H1 (cell line): ENCODE results near the gene SIPA1L3. TPM values are rescaled to one million over a fixed set of nuclear protein-coding genes. Genes with fewer than 3 reads are reported as not detected.

Source experiments
- BCL11A ChIP-seq, 2 experiments: IDR thresholded peaks; one replicate each; pipeline ENCODE4 v1.6.1; 2011; ENCODE audit warnings: low read depth in 2 of 2, low read length in 2 of 2, mild to moderate bottlenecking in 2 of 2
- CHD7 ChIP-seq: fragments of 300-600 bp; sonication (generic); IDR thresholded peaks from 2 replicates; pipeline ENCODE4 v1.7.1; 2012; ENCODE audit warnings: low read length, moderate library complexity, mild to moderate bottlenecking, inconsistent platforms; ENCODE audit not compliant: insufficient replicate concordance
- EZH2 ChIP-seq: fragments of 200-600 bp; sonication (generic); IDR thresholded peaks from 2 replicates; pipeline ENCODE4 v1.7.1; 2012; ENCODE audit warnings: low read depth, mild to moderate bottlenecking, moderate library complexity, low read length, inconsistent platforms; ENCODE audit not compliant: severe bottlenecking
- PHF8 ChIP-seq: fragments of 200-600 bp; sonication (generic); conservative IDR thresholded peaks from 2 replicates; pipeline ENCODE4 v1.7.1; 2012; ENCODE audit warnings: low read depth, mild to moderate bottlenecking, inconsistent platforms, low read length, moderate library complexity
- POLR2A ChIP-seq, 2 experiments: IDR thresholded peaks; 1 replicate in 1 of 2; 2 replicates in 1 of 2; pipeline ENCODE4 v1.6.1; 2011; ENCODE audit warnings: low read depth in 2 of 2, low read length in 2 of 2, mild to moderate bottlenecking in 2 of 2; ENCODE audit errors: control extremely low read depth in 1 of 2
- polyA plus RNA-seq, 7 experiments: library from polyadenylated mRNA; depleted of rRNA in 3 of 7; stranded (reverse) in 5 of 7; unstranded in 2 of 7; fragments of >200 nt in 5 of 7; fragments of 200-250 nt in 2 of 7; gene quantifications; 1 replicate in 5 of 7; 2 replicates in 1 of 7; 4 replicates in 1 of 7; pipeline versions ENCODE4 v1.2.1 to v1.2.3, GENCODE V29; 2011 to 2013; ENCODE audit warnings: missing spikeins in 2 of 7, mixed read lengths in 2 of 7
- total RNA-seq: library from RNA; stranded (reverse); fragmentation: NEBNext Ultra II Directional; extraction: Animal tissue kit (Norgen Biotek cat#: 25700); gene quantifications from 2 replicates; pipeline ENCODE4 v1.2.1, GENCODE V29; 2021

SIPA1L3 gene
- total and polyA plus RNA-seq, 2 of the 8 experiments (the other 6 are each of a cell fraction or from before 2014, with no cell fraction given), result 15.0 to 54.9 TPM

DNA sequence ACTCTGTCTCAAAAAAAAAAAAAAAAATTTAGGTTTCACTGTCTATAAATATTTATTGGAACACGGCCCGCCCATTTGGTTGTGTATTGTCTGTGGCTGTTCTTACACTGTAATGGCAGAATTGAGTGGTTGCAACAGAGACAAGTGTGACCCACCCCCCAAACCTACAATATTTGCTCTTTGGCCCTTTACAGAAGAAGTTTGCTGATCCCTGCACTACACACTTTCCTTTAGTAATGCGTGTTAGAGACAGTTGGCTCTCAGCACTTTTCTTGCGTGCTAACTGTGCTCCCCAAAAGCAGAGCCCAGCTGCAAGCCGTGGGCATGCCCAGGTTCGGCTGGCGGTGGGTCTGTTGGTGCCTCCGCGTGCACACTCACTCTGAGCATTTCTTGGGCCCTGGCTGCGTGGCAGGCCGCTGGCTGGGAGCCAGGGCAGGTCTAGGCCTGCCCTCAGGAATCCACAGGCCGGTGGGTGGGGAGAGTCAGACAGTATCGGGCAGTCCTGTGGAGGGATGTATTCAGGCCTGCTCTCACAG lies 72.6 kb downstream of the SIPA1L3 start (continued):
- TF ChIP-seq CHD7 (no peak), EZH2 (no peak), POLR2A (IDR thresholded peaks at IDR 0.05; ENCODE audit: control extremely low read depth in 1 of 2, low read depth in 2 of 2, low read length in 2 of 2) (no peak), PHF8 (no peak), BCL11A (IDR thresholded peaks at IDR 0.05; ENCODE audit: low read depth in 2 of 2, low read length in 2 of 2) (no peak)
